GM18867 (cell line): Measurements from ENCODE around the gene LETM1.
"Not testable (repeated sequence)": the region's sequence is repeated elsewhere in the genome, so short reads cannot be mapped to it uniquely, and the experiment has no call there.

Experiments used
- ATAC-seq: cut with Tn5 transposase; IDR thresholded peaks from one replicate; pipeline ENCODE4 v1.9.1; 2021; ENCODE audit warnings: mild to moderate bottlenecking, moderate library complexity; ENCODE audit not compliant: unreplicated experiment

Gene LETM1

GRCh38 chr4:1852904-1853623 lies 2.9 kb downstream of the LETM1 start:
- ATAC-seq, result no peak

GRCh38 chr4:1851575-1852410 lies 4.2 kb downstream of the LETM1 start:
- no peak for ATAC-seq

GRCh38 chr4:1851160-1851559 lies 4.8 kb downstream of the LETM1 start:
- no peak for ATAC-seq

GRCh38 chr4:1850276-1850675 lies 5.7 kb downstream of the LETM1 start:
- ATAC-seq, result no peak

- ATAC-seq, result no peak
Measured at GRCh38 chr4:1846580-1846979, 9.4 kb downstream of the LETM1 start.

GRCh38 chr4:1844618-1845017 lies 11.3 kb downstream of the LETM1 start:
- not testable (repeated sequence) for ATAC-seq

GRCh38 chr4:1843852-1844251 lies 12.1 kb downstream of the LETM1 start:
- ATAC-seq, result no peak

- ATAC-seq, result no peak
Measured at GRCh38 chr4:1842993-1843448, 12.9 kb downstream of the LETM1 start.

GRCh38 chr4:1842339-1842895 lies 13.5 kb downstream of the LETM1 start:
- ATAC-seq, result no peak

- no peak for ATAC-seq
Measured at GRCh38 chr4:1841887-1842210, 14.1 kb downstream of the LETM1 start.

- ATAC-seq, result no peak
Measured at GRCh38 chr4:1841201-1841886, 14.6 kb downstream of the LETM1 start.

GRCh38 chr4:1839282-1839681 lies 16.7 kb downstream of the LETM1 start:
- ATAC-seq, result no peak

GRCh38 chr4:1837069-1837468 lies 18.9 kb downstream of the LETM1 start:
- no peak for ATAC-seq

- ATAC-seq, result no peak
Measured at GRCh38 chr4:1836650-1837049, 19.3 kb downstream of the LETM1 start.

GRCh38 chr4:1835836-1836235 lies 20.1 kb downstream of the LETM1 start:
- ATAC-seq, result not testable (repeated sequence)

- peak; percentile 63 for ATAC-seq
Measured at GRCh38 chr4:1834047-1834775, 21.7 kb downstream of the LETM1 start.

- ATAC-seq, result no peak
Measured at GRCh38 chr4:1833307-1834046, 22.5 kb downstream of the LETM1 start.

- no peak for ATAC-seq
Measured at GRCh38 chr4:1832690-1833089, 23.3 kb downstream of the LETM1 start.

GRCh38 chr4:1831331-1831730 lies 24.6 kb downstream of the LETM1 start:
- ATAC-seq, result no peak

GRCh38 chr4:1830642-1831228 lies 25.2 kb downstream of the LETM1 start:
- ATAC-seq, result no peak
